Left hindlimb (tissue), 1 donor: ENCODE measurements around the gene MPP7.

ENCODE experiments used
- DNase-seq: peaks from one replicate; pipeline ENCODE4 v3.0.0-alpha.2; 2018

MPP7 gene

GRCh38 chr10:28304032-28304571 is 1.2 kb upstream of the MPP7 start:
- DNase-seq: no peak

GRCh38 chr10:28302012-28302637 is 739 bp downstream of the MPP7 start:
- no peak for DNase-seq

- DNase-seq: no peak
Measured at GRCh38 chr10:28300027-28300426, 2.8 kb downstream of the MPP7 start.

GRCh38 chr10:28298951-28299350 is 3.9 kb downstream of the MPP7 start:
- no peak for DNase-seq

GRCh38 chr10:28296023-28296422 is 6.8 kb downstream of the MPP7 start:
- DNase-seq: no peak

- no peak for DNase-seq
Measured at GRCh38 chr10:28295336-28295735, 7.5 kb downstream of the MPP7 start.

GRCh38 chr10:28294809-28295208 is 8.1 kb downstream of the MPP7 start:
- DNase-seq: no peak

GRCh38 chr10:28294169-28294532 is 8.7 kb downstream of the MPP7 start:
- DNase-seq: no peak

GRCh38 chr10:28293236-28294168 is 9.4 kb downstream of the MPP7 start:
- no peak for DNase-seq

- DNase-seq: no peak
Measured at GRCh38 chr10:28291881-28292297, 11.0 kb downstream of the MPP7 start.

GRCh38 chr10:28285816-28286215 is 17.0 kb downstream of the MPP7 start:
- DNase-seq: no peak

- no peak for DNase-seq
Measured at GRCh38 chr10:28284126-28284525, 18.7 kb downstream of the MPP7 start.

- DNase-seq: no peak
Measured at GRCh38 chr10:28283251-28283650, 19.6 kb downstream of the MPP7 start.

GRCh38 chr10:28282336-28282735 is 20.5 kb downstream of the MPP7 start:
- DNase-seq: no peak

GRCh38 chr10:28281726-28282315 is 21.0 kb downstream of the MPP7 start:
- DNase-seq: no peak

- no peak for DNase-seq
Measured at GRCh38 chr10:28280652-28281051, 22.2 kb downstream of the MPP7 start.

- DNase-seq: no peak
Measured at GRCh38 chr10:28279878-28280277, 23.0 kb downstream of the MPP7 start.

GRCh38 chr10:28278842-28279241 is 24.0 kb downstream of the MPP7 start:
- no peak for DNase-seq

- no peak for DNase-seq
Measured at GRCh38 chr10:28276384-28276783, 26.5 kb downstream of the MPP7 start.

GRCh38 chr10:28274475-28274874 is 28.4 kb downstream of the MPP7 start:
- no peak for DNase-seq

GRCh38 chr10:28273343-28273742 is 29.5 kb downstream of the MPP7 start:
- no peak for DNase-seq

- DNase-seq: no peak
Measured at GRCh38 chr10:28269842-28270456, 32.9 kb downstream of the MPP7 start.
